Measurements from ENCODE around the gene MAN1C1.

- TF ChIP-seq POLR2A (IDR thresholded peaks at IDR 0.05; ENCODE audit: low read depth, low read length) (no peak), POLR2AphosphoS5 (IDR thresholded peaks at IDR 0.05; ENCODE audit: low read depth, low read length) (no peak), SPI1 (IDR thresholded peaks at IDR 0.05; ENCODE audit: low read depth, low read length) (no peak), PAX5 (IDR thresholded peaks at IDR 0.05; ENCODE audit: insufficient read depth, low read length, severe bottlenecking) (no peak), POU2F2 (IDR thresholded peaks at IDR 0.05; ENCODE audit: low read depth, low read length) (no peak), TAF1 (IDR thresholded peaks at IDR 0.05; ENCODE audit: low read depth, low read length) (no peak)
Measured at GRCh38 chr1:25763493-25763892, 146.9 kb downstream of the MAN1C1 start.

Measured in GM12891 (cell line).